Measurements from ENCODE around the gene RPL39.
"Not testable (repeated sequence)": the region's sequence is repeated elsewhere in the genome, so short reads cannot be mapped to it uniquely, and the experiment has no call there.

Gene RPL39

GRCh38 chrX:119762718-119763117 is 28.7 kb downstream of the RPL39 start:
- no peak for DNase-seq

- DNase-seq, result no peak
These were observed 31.2 kb downstream of the RPL39 start for GRCh38 chrX:119760026-119760877.

DNA sequence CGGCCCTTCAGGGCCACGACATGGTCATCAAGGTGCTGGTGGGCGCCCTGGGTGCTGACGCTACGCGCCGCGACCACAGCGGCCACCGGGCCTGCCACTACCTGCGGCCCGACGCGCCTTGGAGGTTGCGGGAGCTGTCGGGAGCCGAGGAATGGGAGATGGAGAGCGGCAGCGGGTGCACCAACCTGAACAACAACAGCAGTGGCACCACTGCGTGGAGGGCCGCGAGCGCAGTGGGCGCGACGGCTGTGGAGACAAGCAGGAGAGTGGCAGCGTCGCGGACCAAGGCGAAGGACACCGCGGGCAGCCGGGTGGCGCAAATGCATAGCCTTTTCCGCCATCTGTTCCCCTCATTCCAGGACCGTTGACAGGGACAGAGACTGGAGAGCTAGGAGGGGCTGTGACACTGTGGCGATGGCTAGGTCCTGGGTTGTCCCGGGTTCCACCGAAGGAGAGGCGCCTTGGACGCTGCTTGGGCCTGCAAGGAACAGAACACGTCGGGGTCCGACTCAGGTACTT is 32.1 kb downstream of the RPL39 start:
- DNase-seq, result no peak

DNA sequence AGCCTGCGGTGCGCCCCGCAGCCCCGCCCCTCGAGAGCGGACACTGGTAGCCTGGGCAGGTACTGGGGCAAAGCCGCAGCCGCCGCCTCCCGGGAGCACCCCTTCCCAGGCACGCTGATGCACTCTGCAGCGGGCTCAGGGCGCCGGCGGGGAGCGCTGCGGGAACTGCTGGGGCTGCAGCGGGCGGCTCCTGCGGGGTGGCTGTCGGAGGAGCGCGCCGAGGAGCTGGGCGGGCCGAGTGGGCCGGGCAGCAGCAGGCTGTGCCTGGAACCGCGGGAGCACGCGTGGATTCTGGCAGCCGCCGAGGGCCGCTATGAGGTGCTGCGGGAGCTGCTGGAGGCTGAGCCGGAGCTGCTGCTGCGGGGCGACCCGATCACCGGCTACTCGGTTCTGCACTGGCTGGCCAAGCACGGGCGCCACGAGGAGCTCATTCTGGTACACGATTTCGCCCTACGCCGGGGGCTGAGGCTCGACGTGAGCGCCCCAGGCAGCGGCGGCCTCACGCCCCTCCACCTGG is 32.6 kb downstream of the RPL39 start:
- no peak for DNase-seq

DNA sequence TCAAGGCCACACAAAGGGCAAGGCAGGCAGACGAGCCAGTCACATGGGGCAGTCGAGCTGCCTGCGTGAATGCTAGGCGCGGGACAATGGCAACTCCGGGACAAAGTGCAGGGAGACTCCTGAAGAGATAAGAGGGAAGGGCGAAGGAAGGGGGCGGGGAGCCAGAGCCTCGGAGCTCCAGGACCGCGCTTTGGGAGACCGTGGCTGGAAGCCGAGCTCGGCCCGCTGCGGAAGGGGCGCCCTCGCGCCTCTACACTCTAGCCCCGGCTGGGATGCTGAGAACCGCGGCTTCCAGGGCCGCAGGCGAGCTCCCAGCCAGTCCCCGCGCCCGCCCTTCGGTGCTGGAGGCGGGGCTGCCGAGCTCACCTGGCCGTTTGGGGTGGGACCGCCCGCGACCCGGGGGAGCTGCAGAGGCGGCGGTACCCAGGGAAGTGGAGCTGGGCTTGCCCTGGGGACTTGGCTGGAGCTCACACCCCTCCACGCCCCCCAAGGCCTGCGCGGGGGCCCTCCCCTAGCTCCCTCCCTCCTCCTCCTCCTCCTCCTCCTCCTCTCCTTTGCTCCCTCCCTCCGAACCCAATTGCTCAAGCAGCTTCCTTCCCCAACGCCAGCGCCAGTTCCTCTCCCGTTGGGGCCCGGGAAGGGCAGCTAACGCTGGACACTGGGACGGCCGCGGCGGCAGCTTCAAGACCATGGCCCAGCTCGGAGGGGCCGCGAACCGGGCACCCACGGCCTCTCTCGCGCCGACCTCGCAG is 33.3 kb downstream of the RPL39 start, which contains the start of gene SOWAHD:
TSS of gene SOWAHD (plus strand) at position 610 of the 752 bp plus-strand sequence. CDS start at position 690, 80 bp downstream.
- peak in 1 of 2 donors; percentile 5 for DNase-seq

- DNase-seq, result no peak
These were observed 33.8 kb downstream of the RPL39 start for GRCh38 chrX:119757646-119757978.

DNA sequence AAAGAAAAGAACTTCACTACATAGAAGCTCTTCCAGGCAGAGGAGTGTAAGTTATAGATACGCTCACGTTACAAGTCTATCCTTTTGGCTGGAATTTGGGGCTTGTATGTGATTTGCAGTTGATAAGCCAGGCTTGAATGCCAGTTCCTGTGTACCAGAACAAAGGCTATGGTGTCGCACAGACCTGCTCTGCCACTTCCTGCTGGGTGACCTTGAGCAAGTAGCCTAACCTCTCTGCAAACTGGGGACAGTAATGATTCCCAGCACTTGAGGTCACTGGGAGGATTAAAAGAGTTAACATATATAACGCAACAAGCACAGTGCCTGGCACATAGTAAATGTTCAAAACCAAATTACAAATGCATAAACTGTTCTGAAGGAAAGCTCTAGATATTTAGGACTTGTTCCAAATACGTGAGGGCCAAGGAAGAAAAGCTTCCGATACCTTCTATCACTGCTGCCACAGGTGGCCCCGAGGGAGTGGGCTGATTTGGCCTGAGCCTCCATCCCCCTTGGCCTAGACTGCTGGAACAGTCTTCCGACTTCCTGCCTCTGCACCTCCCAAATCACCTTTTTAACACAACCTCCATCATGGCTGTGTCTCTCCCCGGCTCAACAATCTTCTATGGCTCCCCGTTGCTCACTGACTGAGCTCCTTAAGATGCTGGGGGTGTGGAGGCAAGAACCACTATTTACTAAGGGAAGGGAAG is 34.3 kb downstream of the RPL39 start:
- DNase-seq, result no peak

GRCh38 chrX:119755981-119756533 is 35.4 kb downstream of the RPL39 start:
- no peak for DNase-seq

GRCh38 chrX:119753639-119754257 is 37.7 kb downstream of the RPL39 start:
- peak in 1 of 2 donors; percentile 7 for DNase-seq

DNA sequence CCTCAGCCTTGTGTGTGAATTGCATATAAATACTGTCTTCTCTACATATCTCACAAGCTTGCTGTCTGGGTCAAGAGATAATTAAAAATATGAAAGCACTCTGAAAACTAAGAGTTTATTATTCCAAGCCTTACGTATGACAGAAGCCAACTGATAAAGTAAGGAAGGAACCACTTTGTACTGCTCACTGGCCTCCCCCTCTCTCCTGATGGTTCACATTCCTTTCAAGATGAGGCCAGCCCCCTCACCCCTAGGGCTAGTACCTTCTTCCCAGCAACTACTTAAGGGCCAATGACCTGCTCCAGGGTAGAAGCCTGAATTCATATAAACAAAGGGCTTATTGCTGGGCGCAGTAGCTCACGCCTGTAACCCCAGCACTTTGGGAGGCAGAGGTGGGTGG is 38.4 kb downstream of the RPL39 start:
- DNase-seq, result no peak

DNA sequence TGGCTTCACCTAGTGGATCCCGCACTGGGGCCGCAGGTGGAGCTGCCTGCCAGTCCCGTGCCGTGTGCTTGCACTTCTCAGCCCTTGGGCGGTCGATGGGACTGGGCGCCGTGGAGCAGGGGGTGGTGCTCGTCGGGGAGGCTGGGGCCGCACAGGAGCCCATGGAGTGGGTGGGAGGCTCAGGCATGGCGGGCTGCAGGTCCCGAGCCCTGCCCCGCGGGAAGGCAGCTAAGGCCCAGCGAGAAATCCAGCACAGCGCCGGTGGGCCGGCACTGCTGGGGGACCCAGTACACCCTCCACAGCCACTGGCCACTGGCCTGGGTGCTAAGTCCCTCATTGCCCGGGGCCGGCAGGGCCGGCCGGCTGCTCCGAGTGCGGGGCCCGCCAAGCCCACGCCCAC is 40.7 kb downstream of the RPL39 start:
- not testable (repeated sequence) for DNase-seq

DNA sequence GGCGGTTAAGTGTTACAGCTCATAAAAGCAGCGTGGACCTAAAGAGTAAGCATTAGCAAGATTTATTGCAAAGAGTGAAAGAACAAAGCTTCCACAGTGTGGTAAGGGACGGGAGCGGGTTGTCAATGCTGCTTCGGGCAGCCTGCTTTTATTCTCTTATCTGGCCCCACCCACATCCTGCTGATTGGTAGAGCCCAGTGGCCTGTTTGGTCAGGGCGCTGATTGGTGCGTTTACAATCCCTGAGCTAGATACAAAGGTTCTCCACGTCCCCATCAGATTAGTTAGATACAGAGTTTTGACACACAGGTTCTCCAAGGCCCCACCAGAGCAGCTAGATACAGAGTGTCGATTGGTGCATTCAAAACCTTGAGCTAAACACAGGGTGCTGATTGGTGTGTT is 41.3 kb downstream of the RPL39 start:
- DNase-seq, result not testable (repeated sequence)

DNA sequence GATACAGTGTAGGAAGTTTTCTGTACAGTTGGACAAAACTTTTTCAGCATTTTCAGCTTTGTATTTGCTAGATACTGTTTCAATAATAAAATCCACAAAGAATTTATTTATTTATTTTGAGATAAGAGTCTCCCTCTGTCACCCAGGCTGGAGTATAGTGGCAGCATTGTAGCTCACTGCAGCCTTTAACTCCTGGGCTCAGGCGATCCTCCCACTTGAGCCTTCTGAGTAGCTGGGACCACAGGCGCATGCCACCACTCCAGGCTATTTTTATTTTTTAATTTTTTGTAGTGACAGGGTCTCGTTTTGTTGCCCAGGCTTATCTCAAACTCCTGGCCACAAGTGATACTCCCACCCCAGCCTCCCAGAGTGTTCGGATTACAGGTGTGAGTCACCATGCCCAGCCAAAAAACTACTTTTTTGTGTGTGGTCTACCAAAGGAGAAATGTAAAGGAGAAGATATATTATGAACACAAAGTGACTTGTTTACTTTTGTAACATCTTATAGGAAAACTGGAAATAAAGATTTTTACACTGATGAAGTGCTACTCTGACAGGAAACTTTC is 46.1 kb downstream of the RPL39 start:
- DNase-seq, result no peak

GRCh38 chrX:119738742-119739141 is 52.7 kb downstream of the RPL39 start:
- no peak for DNase-seq
